ENCODE measurements around the gene PCCB. TPM values are rescaled to one million over a fixed set of nuclear protein-coding genes. Genes with fewer than 3 reads are reported as not detected.
"Not testable (repeated sequence)": the region's sequence is repeated elsewhere in the genome, so short reads cannot be mapped to it uniquely, and the experiment has no call there.

The PCCB gene
- polyA plus RNA-seq, 2 donors: 16.3 to 30.2 TPM

- Histone ChIP-seq H3K27ac (ENCODE audit: low read depth in 2 of 2, low read length in 1 of 2) (no peak overlapping the region), H3K9me3 (ENCODE audit: control insufficient read depth in 2 of 2, insufficient read depth in 1 of 2, low read depth in 1 of 2, low read length in 1 of 2) (no peaks in the 10 kb centered on the region), H3K27me3 (ENCODE audit: control insufficient read depth in 1 of 2, insufficient read depth in 2 of 2, low read length in 2 of 2) (no peaks in the 10 kb centered on the region), H3K4me3 (ENCODE audit: low read depth in 1 of 2, low read length in 2 of 2) (no peak overlapping the region), H3K4me1 (ENCODE audit: control insufficient read depth in 2 of 2, insufficient read depth in 2 of 2, low read length in 1 of 2) (no peaks in the 10 kb centered on the region), H3K36me3 (ENCODE audit: control insufficient read depth in 2 of 2, insufficient read depth in 2 of 2, low read length in 1 of 2) (peaks cover 16 to 39% of the 10 kb centered on the region in 2 donors)
- WGBS, 2 donors: 82 to 85% methylated on average over 5 of the region's 5 CpGs
Observed at GRCh38 chr3:136330900-136331299, 80.8 kb downstream of the PCCB start.

- no peak overlapping the region for H3K27ac ChIP-seq (ENCODE audit: low read depth in 2 of 2, low read length in 1 of 2)
- no peak overlapping the region for H3K4me3 ChIP-seq (ENCODE audit: low read depth in 1 of 2, low read length in 2 of 2)
- H3K9me3 ChIP-seq (ENCODE audit: control insufficient read depth in 2 of 2, insufficient read depth in 1 of 2, low read depth in 1 of 2, low read length in 1 of 2): no peaks in the 10 kb centered on the region
- H3K27me3 ChIP-seq (ENCODE audit: control insufficient read depth in 1 of 2, insufficient read depth in 2 of 2, low read length in 2 of 2): no peaks in the 10 kb centered on the region
- H3K4me1 ChIP-seq (ENCODE audit: control insufficient read depth in 2 of 2, insufficient read depth in 2 of 2, low read length in 1 of 2): no peaks in the 10 kb centered on the region
- WGBS, 2 donors: 82 to 86% methylated on average over 1 of the region's 1 CpG
- H3K36me3 ChIP-seq (ENCODE audit: control insufficient read depth in 2 of 2, insufficient read depth in 2 of 2, low read length in 1 of 2): peaks cover 8 to 34% of the 10 kb centered on the region in 2 donors
Observed at GRCh38 chr3:136332302-136332701, 82.2 kb downstream of the PCCB start.

- Histone ChIP-seq H3K27me3 (ENCODE audit: control insufficient read depth in 1 of 2, insufficient read depth in 2 of 2, low read length in 2 of 2) (no peaks in the 10 kb centered on the region), H3K27ac (ENCODE audit: low read depth in 2 of 2, low read length in 1 of 2) (no peak overlapping the region), H3K4me3 (ENCODE audit: low read depth in 1 of 2, low read length in 2 of 2) (no peak overlapping the region), H3K9me3 (ENCODE audit: control insufficient read depth in 2 of 2, insufficient read depth in 1 of 2, low read depth in 1 of 2, low read length in 1 of 2) (no peaks in the 10 kb centered on the region), H3K36me3 (ENCODE audit: control insufficient read depth in 2 of 2, insufficient read depth in 2 of 2, low read length in 1 of 2) (peaks cover 5 to 30% of the 10 kb centered on the region in 2 donors), H3K4me1 (ENCODE audit: control insufficient read depth in 2 of 2, insufficient read depth in 2 of 2, low read length in 1 of 2) (no peaks in the 10 kb centered on the region)
Observed at GRCh38 chr3:136332776-136333175, 82.6 kb downstream of the PCCB start.

GRCh38 chr3:136334209-136334608 is 84.1 kb downstream of the PCCB start:
- H3K9me3 ChIP-seq (ENCODE audit: control insufficient read depth in 2 of 2, insufficient read depth in 1 of 2, low read depth in 1 of 2, low read length in 1 of 2): no peaks in the 10 kb centered on the region
- no peak overlapping the region for H3K4me3 ChIP-seq (ENCODE audit: low read depth in 1 of 2, low read length in 2 of 2)
- H3K27me3 ChIP-seq (ENCODE audit: control insufficient read depth in 1 of 2, insufficient read depth in 2 of 2, low read length in 2 of 2): no peaks in the 10 kb centered on the region
- H3K27ac ChIP-seq (ENCODE audit: low read depth in 2 of 2, low read length in 1 of 2): no peak overlapping the region
- H3K4me1 ChIP-seq (ENCODE audit: control insufficient read depth in 2 of 2, insufficient read depth in 2 of 2, low read length in 1 of 2): no peaks in the 10 kb centered on the region
- H3K36me3 ChIP-seq (ENCODE audit: control insufficient read depth in 2 of 2, insufficient read depth in 2 of 2, low read length in 1 of 2): peaks cover 0 to 22% of the 10 kb centered on the region in 2 donors

- not testable (repeated sequence) for H3K9me3 ChIP-seq (ENCODE audit: control insufficient read depth in 2 of 2, insufficient read depth in 1 of 2, low read depth in 1 of 2, low read length in 1 of 2); H3K4me1 ChIP-seq (ENCODE audit: control insufficient read depth in 2 of 2, insufficient read depth in 2 of 2, low read length in 1 of 2); H3K27ac ChIP-seq (ENCODE audit: low read depth in 2 of 2, low read length in 1 of 2); H3K27me3 ChIP-seq (ENCODE audit: control insufficient read depth in 1 of 2, insufficient read depth in 2 of 2, low read length in 2 of 2); H3K4me3 ChIP-seq (ENCODE audit: low read depth in 1 of 2, low read length in 2 of 2)
- peaks cover 0 to 22% of the 10 kb centered on the region in 2 donors for H3K36me3 ChIP-seq (ENCODE audit: control insufficient read depth in 2 of 2, insufficient read depth in 2 of 2, low read length in 1 of 2)
- 96 to 98% methylated on average over 6 of the region's 6 CpGs for WGBS, 2 donors
Observed at GRCh38 chr3:136334726-136335125, 84.6 kb downstream of the PCCB start.

- H3K36me3 ChIP-seq (ENCODE audit: control insufficient read depth in 2 of 2, insufficient read depth in 2 of 2, low read length in 1 of 2): peaks cover 0 to 22% of the 10 kb centered on the region in 2 donors
Observed at GRCh38 chr3:136336329-136337100, 86.4 kb downstream of the PCCB start.

GRCh38 chr3:136343446-136343845 is 93.3 kb downstream of the PCCB start:
- H3K27ac ChIP-seq (ENCODE audit: low read depth in 2 of 2, low read length in 1 of 2): no peak overlapping the region
- WGBS, 2 donors: 65 to 87% methylated on average over 2 of the region's 2 CpGs
- H3K9me3 ChIP-seq (ENCODE audit: control insufficient read depth in 2 of 2, insufficient read depth in 1 of 2, low read depth in 1 of 2, low read length in 1 of 2): no peaks in the 10 kb centered on the region
- peaks cover 0 to under 1% of the 10 kb centered on the region in 2 donors for H3K36me3 ChIP-seq (ENCODE audit: control insufficient read depth in 2 of 2, insufficient read depth in 2 of 2, low read length in 1 of 2)
- no peak overlapping the region for H3K4me3 ChIP-seq (ENCODE audit: low read depth in 1 of 2, low read length in 2 of 2)
- H3K27me3 ChIP-seq (ENCODE audit: control insufficient read depth in 1 of 2, insufficient read depth in 2 of 2, low read length in 2 of 2): no peaks in the 10 kb centered on the region
- H3K4me1 ChIP-seq (ENCODE audit: control insufficient read depth in 2 of 2, insufficient read depth in 2 of 2, low read length in 1 of 2): peaks cover 0 to 3% of the 10 kb centered on the region in 2 donors

More at GRCh38 chr3:136336329-136337100, 86.4 kb downstream of the PCCB start:
- WGBS, 2 donors: 94 to 97% methylated on average over 4 of the region's 4 CpGs
- Histone ChIP-seq H3K27me3 (ENCODE audit: control insufficient read depth in 1 of 2, insufficient read depth in 2 of 2, low read length in 2 of 2) (no peaks in the 10 kb centered on the region), H3K4me3 (ENCODE audit: low read depth in 1 of 2, low read length in 2 of 2) (no peak overlapping the region), H3K4me1 (ENCODE audit: control insufficient read depth in 2 of 2, insufficient read depth in 2 of 2, low read length in 1 of 2) (no peaks in the 10 kb centered on the region), H3K27ac (ENCODE audit: low read depth in 2 of 2, low read length in 1 of 2) (no peak overlapping the region), H3K9me3 (ENCODE audit: control insufficient read depth in 2 of 2, insufficient read depth in 1 of 2, low read depth in 1 of 2, low read length in 1 of 2) (no peaks in the 10 kb centered on the region)

- Histone ChIP-seq H3K27me3 (ENCODE audit: control insufficient read depth in 1 of 2, insufficient read depth in 2 of 2, low read length in 2 of 2) (no peaks in the 10 kb centered on the region), H3K4me3 (ENCODE audit: low read depth in 1 of 2, low read length in 2 of 2) (no peak overlapping the region), H3K9me3 (ENCODE audit: control insufficient read depth in 2 of 2, insufficient read depth in 1 of 2, low read depth in 1 of 2, low read length in 1 of 2) (no peaks in the 10 kb centered on the region), H3K4me1 (ENCODE audit: control insufficient read depth in 2 of 2, insufficient read depth in 2 of 2, low read length in 1 of 2) (peaks cover 0 to 3% of the 10 kb centered on the region in 2 donors), H3K27ac (ENCODE audit: low read depth in 2 of 2, low read length in 1 of 2) (no peak overlapping the region), H3K36me3 (ENCODE audit: control insufficient read depth in 2 of 2, insufficient read depth in 2 of 2, low read length in 1 of 2) (peaks cover 0 to 2% of the 10 kb centered on the region in 2 donors)
- 54 to 57% methylated on average over 5 of the region's 5 CpGs for WGBS, 2 donors
Observed at GRCh38 chr3:136343873-136344555, 93.9 kb downstream of the PCCB start.

- no peak overlapping the region for H3K4me3 ChIP-seq (ENCODE audit: low read depth in 1 of 2, low read length in 2 of 2)
- WGBS, 2 donors: 80 to 86% methylated on average over 5 of the region's 5 CpGs
- H3K36me3 ChIP-seq (ENCODE audit: control insufficient read depth in 2 of 2, insufficient read depth in 2 of 2, low read length in 1 of 2): peaks cover 0 to 2% of the 10 kb centered on the region in 2 donors
- H3K27me3 ChIP-seq (ENCODE audit: control insufficient read depth in 1 of 2, insufficient read depth in 2 of 2, low read length in 2 of 2): no peaks in the 10 kb centered on the region
- no peaks in the 10 kb centered on the region for H3K9me3 ChIP-seq (ENCODE audit: control insufficient read depth in 2 of 2, insufficient read depth in 1 of 2, low read depth in 1 of 2, low read length in 1 of 2)
- H3K27ac ChIP-seq (ENCODE audit: low read depth in 2 of 2, low read length in 1 of 2): no peak overlapping the region
- H3K4me1 ChIP-seq (ENCODE audit: control insufficient read depth in 2 of 2, insufficient read depth in 2 of 2, low read length in 1 of 2): peaks cover 0 to 3% of the 10 kb centered on the region in 2 donors
Observed at GRCh38 chr3:136346486-136346885, 96.3 kb downstream of the PCCB start.

Measured in esophagus (tissue), 2 donors.